GM18517 (cell line): ENCODE results near the gene C11orf98.
A peak's percentile ranks its signal among the peaks of the same experiment; 100 is the strongest.
"Not testable (repeated sequence)": the region's sequence is repeated elsewhere in the genome, so short reads cannot be mapped to it uniquely, and the experiment has no call there.

Experiments
- ATAC-seq: cut with Tn5 transposase; IDR thresholded peaks from one replicate; pipeline ENCODE4 v1.9.1; 2021; ENCODE audit warnings: mild to moderate bottlenecking, moderate library complexity; ENCODE audit not compliant: unreplicated experiment

The C11orf98 gene

GRCh38 chr11:62665075-62665598, at the start of gene C11orf98, which contains the start of gene CSKMT:
C11orf98 (minus strand) TSS chr11:62665210; CDS start chr11:62665169, 41 bp downstream.
CSKMT (plus strand) TSS chr11:62665312; CDS start chr11:62665880, 568 bp downstream.
- peak; percentile 75 for ATAC-seq

GRCh38 chr11:62713343-62713742, 48.3 kb upstream of the C11orf98 start:
- no peak for ATAC-seq

DNA sequence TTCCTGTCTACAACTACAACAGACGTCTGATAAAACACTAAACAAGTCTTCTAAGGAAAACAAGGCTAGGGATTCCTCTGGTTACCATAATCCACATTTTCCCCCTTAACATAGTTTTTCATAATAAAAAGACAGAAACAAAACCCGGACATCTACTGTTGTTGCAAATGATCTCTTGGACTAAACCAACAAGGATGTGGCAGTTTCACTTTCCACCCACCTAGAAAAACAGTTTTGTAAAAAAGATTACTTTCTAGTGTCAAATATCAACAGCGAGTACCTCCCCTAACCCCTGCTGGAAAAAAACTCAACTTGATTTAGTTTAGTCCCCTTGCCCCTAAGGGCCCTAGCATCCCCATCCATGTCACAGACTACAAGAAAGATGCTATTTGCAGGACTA, 47.9 kb upstream of the C11orf98 start:
- no peak for ATAC-seq

DNA sequence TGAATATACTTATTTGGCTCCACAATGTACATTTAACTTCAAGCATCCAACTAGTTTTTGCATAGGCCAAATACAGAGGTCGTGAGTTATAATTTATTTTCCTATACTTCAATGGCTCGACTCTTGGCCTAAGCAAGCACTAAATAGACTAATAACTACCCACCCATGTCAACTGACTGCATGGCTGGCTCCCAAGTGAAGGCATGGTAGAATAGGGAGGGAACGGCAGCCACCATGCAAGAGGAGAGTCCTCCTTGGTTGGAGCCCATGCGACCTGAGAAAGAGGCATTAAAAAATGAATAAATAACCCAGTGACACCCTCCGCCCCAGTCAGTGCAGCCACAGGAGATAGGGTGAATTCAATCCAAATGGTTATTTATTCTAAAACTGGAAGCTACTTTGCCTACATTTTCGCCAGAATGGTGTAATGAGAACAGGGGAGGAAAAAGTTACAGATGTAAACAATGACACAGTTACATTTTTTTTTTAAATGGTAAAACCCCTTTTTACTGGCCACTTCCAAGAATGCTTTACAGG, 47.3 kb upstream of the C11orf98 start:
- no peak for ATAC-seq

DNA sequence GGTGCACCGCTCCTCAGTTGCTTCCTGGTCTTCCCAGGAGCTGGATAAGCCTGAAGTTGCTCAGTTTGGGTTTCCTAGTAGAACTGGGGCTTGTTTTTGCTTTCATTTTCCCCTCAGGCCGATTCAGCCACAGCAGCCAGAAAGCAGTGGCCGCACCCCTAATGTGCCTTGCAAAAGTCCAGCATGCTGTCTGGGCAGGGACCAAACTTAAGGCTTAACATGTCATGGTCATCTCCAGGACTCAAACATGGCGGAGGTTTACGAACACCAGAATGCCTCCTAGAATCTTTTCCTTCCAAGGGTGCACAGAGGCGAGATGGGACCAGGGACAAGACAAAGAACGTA, 45.0 kb upstream of the C11orf98 start:
- ATAC-seq, result no peak

GRCh38 chr11:62709247-62710000, 44.4 kb upstream of the C11orf98 start:
- ATAC-seq, result peak; percentile 70

DNA sequence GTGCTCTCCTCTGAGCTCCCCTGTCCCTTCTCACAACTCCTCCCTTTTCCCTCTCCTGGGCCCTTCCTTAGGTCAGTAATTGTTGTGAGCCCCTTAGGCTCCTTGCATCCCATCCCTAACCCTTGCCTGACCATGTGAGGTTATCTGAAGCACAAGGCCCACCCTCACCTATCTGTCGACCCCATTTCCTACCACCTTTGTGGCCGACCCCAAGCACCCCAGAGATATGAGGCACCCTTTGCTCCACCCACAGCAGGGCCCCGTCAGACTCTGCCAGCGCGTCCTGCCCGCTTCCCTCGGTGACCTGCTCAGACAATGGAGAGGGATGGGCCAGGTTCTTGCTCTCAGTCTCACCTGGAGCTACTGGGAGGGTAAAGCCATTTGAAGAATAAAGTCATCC, 43.8 kb upstream of the C11orf98 start:
- ATAC-seq, result no peak

DNA sequence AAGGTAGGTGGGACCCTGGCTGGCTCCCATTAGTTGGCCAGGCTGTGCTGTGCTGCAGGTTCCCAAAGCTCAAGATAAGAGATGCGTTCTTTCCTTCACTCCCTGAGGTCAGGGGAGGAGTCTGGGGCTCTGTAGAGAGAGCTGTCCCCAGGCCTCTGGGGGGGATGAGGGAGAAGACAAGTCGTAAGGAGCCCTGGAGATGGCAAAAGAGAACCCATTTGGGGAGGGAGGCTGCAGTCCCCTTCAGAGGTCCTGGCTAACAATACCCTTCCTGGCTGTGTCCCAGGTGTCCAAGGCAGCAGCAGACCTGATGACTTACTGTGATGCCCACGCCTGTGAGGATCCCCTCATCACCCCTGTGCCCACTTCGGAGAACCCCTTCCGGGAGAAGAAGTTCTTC, 43.4 kb upstream of the C11orf98 start:
- no peak for ATAC-seq

DNA sequence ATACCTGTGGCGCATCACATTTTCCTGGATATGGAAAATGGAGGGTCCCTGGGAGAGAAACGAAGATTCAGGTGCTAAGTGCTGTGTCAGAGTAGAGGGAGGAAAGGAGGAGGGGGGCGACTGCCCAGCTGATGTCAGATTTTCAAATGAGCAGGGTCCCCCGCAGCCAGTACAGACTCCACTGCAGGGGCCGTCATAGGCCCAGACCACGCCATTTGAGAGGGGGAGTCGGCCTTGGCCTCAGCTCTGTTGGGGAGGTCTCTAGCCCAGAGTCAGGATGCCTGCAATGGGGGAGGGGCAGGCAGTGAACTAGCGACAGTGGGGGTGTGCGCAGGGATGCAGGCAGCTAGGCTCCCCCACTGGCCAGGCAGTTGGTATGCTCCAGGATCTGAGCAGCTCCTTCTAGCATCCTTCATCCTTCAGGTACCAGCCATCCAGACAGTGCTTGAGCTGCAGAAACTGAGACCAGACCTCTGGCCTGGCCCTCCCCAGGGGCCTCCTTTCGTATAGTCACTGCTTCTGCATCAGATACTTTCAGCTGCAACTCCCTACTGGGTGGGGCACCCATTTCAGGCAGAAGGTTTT, 42.4 kb upstream of the C11orf98 start, which contains the start of the genes BSCL2 and GNG3:
Gene BSCL2 (minus strand): TSS at position 148 of the 585 bp plus-strand sequence. CDS start 229 bp downstream, outside the sequence.
Gene GNG3 (plus strand): TSS at position 400 of the 585 bp plus-strand sequence. CDS start 620 bp downstream, outside the sequence.
- no peak for ATAC-seq

DNA sequence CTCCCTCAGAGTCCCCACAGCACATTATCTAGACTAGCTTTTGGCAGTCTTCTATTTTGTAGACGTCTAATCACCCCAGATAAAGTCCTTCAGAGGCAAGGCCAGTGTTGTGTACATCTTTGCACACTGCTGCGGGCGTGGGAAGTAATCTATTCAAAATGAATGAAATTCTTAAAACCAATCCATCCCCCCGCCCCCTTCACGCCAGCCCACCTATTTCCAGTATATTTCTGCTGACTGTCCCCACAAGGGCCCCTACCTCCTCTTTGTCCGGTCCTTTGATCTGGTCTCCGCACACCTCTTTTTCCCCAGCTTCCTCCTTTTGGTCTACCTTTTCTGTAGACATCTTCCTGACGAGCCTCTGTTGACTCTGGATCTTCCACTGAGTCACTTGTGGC, 41.8 kb upstream of the C11orf98 start:
- no peak for ATAC-seq

GRCh38 chr11:62705880-62706849, 41.2 kb upstream of the C11orf98 start:
- ATAC-seq, result peak; percentile 34

DNA sequence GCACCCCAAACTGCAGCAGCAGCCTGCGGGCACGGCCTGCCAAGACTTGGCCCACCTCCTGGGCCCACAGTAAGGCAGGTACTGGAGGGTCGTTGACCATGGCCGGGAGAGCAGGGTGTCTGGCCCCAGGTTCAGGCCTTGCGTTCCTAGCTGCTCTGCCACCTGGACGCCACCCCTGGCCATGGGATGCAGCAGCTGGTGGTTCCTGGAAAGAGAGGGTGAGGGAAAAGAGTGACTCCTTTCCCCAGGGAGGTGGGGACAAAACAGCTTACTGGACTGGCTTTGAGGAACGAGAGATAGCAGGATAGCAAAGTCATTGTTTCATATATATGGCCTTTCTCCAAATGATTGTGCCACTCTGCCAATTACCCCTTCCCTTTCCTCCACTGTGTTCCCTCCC, 40.4 kb upstream of the C11orf98 start:
- no peak for ATAC-seq

DNA sequence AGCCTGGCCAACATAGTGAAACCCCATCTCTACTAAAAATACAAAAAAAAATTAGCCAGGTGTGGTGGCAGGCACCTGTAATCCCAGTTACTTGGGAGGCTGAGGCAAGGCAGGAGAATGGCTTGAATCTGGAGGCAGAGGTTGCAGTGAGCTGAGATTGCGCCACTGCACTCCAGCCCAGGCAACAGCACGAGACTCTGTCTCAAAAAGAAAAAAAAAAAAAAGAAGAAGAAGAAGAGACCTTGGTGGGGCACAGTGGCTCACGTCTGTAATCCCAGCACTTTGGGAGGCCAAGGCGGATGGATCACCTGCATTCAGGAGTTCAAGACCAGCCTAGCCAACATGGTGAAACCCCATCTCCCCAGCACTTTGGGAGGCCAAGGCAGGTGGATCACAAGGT, 38.9 kb upstream of the C11orf98 start:
- ATAC-seq, result not testable (repeated sequence)

GRCh38 chr11:62702246-62702645, 37.2 kb upstream of the C11orf98 start:
- no peak for ATAC-seq

DNA sequence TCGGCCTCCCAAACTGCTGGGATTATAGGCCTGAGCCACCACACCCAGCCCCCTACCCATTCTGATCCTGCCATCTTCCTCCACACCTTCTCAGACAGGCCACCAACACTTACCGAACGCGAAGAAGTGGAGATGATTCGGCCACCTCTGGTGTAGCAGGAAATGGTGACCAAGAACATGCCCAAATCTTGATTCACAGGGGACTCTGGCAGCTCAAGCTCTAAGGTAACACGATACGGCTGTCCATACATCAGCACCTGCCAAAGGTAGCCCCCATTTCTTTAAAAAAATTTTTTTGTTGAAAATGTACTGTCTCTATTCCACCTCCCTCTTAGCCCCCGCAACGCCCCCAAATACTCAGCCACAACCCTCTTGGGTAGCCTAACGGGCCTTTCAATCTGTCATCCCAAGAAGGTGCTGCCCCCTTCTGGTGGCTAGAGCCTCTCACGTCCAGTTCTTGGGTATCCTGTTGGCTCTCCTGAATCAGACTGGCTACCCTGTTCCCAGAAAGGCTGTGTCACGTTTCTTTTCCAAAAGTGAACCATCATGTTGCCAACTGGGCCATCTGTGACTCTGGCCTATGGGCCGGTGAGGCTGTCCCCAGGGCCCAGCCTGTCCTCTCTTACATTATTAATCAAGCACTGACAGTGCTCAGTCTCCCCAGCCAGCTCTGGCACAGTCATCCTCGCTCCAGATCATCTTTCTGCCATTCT, 29.6 kb upstream of the C11orf98 start:
- no peak for ATAC-seq

DNA sequence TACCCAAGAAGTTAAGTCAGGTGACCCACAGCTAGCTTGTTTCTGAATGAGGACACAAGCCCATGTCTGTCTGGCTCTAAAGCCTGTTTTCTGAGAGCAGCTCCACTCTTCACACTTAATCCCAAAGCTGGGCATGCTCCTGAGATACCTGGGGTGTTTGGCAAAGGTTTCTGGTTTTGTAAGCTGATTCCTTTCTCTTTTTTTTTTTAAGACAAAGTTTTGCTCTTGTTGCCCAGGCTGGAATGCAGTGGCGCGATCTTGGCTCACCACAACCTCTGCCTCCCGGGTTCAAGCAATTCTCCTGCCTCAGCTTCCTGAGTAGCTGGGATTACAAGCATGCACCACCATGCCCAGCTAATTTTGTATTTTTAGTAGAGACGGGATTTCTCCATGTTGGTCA, 28.6 kb upstream of the C11orf98 start:
- not testable (repeated sequence) for ATAC-seq

DNA sequence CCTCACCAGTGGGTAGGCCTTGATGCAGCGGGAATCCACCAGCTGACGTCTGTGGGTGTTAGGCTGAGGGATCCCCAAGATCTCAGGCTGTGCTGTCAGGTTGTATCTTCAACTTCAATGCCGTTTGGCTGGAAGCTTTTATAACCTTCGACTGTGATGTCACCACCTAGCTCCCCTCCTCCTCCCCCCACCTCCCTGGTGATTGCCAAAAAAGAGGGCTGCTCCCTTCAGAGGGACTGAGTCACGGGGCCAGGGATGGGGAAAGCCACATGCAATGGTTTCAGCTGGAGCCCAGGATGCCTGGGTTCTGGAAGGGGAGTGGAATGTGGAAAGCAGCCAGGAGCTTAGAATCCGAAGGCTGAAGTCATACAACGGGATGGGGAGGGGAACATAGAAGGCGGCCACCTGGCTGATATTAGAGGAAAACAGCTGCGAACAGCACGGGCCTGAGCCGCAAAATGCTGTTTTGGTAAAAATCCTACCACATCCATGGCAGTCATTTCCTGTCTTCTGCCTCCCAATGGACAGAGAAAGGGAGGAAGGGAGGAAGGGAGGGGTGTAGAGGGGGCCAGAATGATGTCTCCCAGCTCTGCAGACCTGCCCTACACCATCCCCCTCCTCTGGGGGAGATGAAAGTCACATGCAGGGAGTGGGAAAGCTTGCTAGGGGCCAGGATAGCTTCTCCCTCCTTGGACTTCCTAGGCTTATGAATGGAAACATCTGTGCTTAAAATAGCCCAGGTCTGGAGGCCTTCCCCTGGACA, 24.6 kb upstream of the C11orf98 start, which contains the start of gene LRRN4CL:
Gene LRRN4CL (minus strand): TSS at position 110 of the 763 bp plus-strand sequence. CDS start 1,022 bp downstream, outside the sequence.
- ATAC-seq, result no peak

DNA sequence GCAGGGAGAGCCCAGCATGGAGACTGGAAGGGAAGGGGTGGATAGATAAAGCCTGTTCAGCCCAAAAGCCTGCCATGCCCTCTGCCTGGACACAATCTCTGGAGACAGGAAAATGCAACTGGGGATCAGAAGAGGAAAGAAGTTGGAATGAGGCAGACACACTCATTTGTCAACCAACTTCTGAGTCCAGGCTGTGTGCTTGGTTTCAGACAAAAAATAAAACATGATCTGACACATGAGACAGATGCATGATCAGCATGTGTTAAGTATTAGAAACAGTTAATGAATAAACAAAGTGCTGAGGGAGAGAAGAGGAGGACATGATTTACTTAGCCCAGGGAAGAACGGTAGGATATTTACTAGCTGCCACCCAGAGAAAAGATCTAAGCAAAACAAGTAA, 23.5 kb upstream of the C11orf98 start:
- ATAC-seq, result no peak
